Renal pelvis (tissue), 4 donors: ENCODE results near the gene DAPK1. TPM values are rescaled to one million over a fixed set of nuclear protein-coding genes. Genes with fewer than 3 reads are reported as not detected.

Experiments used
- DNase-seq: peaks from one replicate; pipeline ENCODE4 v3.0.0-alpha.2; 2013
- polyA plus RNA-seq, 3 donors: library from polyadenylated mRNA; unstranded; fragments of 120-200 nt; gene quantifications; one replicate each; pipeline ENCODE4 v1.2.1, GENCODE V29; 2013; ENCODE audit not compliant: insufficient read length in 3 of 3

The DAPK1 gene
- polyA plus RNA-seq, 3 donors, result 69.0 to 101 (median 95.7) TPM

DNA sequence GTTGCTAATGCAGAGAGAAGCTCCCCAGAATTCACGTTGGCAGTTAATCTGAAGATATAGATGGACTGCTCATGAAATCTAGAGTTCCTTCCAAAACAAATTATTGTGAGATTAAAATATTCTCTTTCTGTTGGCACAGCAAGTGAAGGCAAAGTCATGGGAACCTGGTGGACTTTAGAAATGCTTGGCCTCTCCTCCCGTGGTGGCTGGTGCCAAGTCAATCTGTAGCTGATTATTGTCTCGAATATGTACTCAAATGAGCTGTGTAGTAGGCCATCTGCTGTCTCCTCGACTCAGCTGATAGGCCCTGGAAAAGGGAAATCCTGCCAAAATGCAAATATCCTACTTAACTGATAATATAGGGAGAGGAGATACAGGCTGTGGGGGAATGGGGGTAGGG is 69.3 kb downstream of the DAPK1 start:
- DNase-seq, result no peak

DNA sequence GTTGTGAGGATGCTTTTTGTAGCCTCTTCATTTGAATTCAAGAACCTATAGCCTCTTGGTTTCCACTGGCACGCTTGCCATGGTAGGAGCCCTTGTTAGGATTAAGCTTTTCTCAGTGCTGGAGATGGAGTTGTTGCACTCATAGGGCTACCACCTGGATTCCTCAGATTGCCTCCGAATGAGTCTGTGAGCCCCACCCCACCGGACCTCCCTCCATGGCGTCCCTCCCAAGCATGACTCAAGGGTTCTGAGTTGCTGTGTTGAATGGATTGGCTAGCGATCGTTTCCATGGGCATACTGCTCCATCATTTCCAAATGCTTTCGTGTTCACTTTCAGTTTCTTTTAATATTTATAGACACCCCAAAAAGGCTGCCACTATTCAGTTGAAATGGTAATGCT is 69.9 kb downstream of the DAPK1 start:
- no peak for DNase-seq

DNA sequence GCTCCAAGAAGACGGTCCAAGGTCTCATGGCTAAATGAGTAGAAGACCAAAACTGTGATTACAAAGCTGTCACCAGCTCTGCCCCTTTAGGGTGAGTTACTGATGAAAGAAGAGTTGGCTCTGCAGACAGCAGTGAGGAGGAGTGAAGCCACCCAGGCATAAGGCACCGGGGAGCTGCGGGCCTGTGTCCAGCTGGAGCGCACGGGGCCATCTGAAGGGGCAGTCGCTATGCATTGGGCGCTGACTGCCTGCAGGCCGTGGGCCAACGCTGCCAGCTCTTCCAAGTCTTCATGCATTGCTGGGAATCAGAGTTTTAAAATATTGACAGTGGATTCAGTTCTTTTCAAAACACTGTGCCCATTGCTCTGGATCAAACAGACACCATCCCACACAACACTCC is 70.3 kb downstream of the DAPK1 start:
- no peak for DNase-seq

DNA sequence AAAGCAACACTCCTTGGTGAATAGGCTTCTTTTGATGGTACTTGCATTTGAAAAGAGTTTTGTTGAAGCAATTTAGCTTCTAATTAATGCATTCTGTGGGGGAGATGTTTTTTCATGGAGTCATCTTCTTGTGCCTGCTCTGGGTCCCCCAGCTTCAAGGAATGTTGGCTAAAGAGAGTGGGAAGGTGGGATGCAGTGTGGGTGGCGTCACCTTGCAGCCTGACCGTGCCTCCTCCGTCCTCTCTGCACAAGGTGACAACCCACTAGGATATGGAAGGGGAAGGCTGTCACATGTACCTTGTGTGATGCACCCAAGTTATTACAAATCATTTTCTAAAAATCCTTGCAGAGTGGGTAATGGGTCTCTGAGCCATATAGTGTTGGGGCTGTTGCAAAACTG is 70.7 kb downstream of the DAPK1 start:
- no peak for DNase-seq

DNA sequence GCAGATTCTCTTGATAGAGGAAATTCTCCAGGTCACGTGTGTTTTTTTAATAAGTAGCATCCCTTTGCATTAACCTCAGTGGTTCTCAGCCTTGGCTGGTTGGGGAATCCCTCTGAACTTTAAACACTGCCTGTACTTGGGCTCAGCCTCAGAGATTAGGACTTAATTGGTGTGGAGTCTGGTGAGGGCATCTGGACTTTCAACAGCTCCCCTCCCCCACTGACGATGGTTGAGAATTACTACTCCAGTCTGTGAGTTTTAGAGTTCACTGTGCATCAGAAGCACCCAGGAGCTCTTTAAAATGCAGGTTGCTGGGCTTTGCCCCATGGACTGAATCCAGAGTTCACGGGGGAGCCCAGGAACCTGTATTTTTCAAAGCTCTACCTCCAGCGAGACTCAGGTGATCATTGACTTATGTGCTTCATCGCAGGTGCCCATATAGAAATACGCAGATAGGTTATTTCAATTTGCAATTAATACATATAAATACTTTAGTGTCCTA is 71.4 kb downstream of the DAPK1 start:
- no peak for DNase-seq

DNA sequence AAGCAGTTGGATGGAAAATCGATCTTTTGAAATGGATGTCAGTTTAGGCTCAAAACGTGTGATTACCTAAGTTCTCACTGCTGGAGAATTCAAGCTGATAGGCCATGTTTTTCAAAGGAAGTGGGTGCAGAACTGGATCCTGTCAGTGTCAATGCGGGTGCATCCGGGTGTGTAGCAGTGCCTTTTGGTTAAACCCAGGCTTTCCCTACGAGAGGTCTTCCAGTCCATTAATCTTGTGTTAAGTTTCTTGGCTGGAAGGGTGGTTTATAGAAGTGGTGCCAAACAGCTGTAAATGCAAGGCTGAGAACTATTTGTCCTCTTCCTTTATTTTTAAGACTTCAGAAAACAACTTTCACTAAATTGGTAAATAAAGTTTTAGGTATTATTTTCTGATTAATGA is 71.9 kb downstream of the DAPK1 start:
- DNase-seq, result no peak

DNA sequence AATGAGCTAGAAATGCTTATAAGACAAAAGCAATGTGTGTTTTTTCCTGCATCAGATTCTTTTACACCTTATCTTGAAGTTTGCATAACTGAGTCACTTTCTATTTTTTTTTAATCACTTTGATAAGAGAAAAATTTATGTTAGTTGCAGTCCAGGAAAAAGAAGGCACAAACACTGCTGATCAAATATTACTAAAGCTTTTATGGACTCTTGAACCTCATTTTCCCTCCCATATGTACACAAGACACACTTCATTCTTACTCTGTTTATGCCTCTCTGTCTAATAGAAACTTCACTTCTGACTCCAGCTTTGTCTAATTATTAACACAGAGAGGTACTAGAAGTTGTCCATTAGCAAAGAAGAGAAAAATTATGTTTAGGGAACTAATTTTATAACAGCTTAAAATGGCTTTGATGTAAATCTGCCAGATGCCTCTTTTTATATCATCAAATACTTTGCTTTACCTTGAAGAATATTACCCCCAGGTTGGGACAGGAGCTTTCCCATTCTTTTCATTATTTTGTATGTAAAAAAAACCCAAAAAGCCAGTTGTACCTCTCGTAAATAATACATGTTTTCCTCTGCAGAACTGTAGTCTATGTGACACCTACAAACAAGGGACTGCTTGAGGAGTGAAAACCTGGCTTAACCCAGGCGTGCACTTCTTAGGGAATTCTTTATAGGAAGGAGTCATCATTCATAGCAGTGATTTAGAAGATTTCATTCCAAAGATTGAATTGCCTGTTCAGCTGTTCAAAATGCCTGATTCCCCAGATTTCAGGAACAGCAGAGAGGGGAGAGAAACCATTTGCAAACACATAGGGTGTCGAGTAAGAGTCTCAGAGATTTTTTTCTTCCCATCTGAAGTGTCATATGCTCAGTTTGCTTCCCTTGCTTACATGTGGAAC is 72.6 kb downstream of the DAPK1 start:
- DNase-seq, result no peak

DNA sequence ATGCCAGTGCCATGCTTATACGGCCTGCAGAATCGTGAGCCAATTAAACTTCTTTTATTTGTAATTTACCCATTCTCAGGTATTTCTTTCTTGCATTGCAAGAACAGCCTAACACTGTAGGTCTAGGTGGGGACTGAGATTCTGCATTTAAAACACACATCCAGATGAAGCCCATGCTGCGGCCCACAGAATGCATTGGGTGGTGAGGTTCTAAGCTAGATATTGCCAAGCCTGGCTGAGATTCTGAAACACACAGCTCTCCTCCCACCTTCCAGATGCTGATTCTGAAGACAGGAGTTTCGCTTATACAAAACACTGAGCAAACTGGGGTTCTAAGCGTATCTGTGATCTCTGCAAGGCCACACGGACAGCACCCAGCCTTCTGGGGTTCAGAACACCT is 75.1 kb downstream of the DAPK1 start:
- no peak for DNase-seq

DNA sequence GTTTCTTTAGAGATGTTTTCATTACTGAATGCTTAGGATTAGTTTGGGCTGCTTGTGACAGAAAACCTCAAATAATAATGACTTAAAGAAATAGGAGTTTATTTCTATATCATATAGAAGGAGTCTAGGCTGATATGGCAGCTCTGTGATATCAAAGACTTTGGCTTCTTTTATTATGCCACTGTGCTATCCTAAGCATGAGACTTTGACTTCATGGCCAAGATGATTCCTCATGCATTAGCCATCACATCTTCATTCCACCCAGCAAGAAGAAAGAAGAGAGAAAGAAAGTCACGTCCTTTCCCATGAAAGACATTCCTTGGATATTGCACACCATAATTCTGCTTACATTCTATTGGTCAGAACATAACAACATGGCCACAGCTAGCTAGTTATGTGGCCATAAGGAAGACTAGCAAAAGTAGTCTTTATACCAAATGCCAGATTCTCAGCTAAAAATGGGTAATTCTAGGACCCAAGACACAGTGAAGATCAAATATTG is 76.2 kb downstream of the DAPK1 start:
- no peak for DNase-seq

DNA sequence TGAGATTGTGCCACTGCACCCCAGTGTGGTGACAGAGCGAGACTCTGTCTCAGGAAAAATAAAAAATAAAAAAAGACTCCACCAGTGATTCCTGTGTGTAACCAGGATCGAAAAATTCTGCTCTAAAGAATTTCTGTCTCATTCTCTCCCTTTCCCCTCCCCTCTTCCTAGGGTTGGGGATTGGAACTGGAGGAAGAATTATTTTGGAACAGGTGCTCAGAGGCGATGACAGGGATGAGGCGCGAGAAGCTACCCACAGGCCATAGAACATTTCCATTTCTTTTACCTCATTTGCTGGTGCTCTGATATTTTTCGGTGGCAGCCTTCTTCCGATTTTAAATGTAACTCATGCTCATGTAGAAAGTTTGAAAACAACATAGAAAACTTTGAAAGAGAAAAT is 80.1 kb downstream of the DAPK1 start:
- DNase-seq, result no peak

DNA sequence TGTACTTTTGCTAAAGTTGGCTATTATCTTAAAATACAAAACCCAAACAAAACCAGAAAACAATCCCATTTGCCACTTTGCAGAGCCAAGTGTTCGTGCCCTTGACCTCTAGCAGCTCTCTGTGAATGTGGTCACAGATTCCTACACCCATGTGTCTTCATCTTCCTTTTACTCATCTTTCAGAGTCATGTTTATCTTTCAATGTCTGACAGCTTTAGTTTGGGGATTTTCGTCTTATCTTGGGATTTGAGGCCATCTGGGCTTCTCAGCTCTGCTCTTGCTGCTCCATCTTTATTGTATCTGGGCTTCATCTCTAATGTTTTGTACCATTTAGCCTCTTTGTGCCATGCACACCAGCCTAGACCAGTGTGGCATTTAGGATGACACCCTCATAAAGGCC is 81.0 kb downstream of the DAPK1 start:
- no peak for DNase-seq

DNA sequence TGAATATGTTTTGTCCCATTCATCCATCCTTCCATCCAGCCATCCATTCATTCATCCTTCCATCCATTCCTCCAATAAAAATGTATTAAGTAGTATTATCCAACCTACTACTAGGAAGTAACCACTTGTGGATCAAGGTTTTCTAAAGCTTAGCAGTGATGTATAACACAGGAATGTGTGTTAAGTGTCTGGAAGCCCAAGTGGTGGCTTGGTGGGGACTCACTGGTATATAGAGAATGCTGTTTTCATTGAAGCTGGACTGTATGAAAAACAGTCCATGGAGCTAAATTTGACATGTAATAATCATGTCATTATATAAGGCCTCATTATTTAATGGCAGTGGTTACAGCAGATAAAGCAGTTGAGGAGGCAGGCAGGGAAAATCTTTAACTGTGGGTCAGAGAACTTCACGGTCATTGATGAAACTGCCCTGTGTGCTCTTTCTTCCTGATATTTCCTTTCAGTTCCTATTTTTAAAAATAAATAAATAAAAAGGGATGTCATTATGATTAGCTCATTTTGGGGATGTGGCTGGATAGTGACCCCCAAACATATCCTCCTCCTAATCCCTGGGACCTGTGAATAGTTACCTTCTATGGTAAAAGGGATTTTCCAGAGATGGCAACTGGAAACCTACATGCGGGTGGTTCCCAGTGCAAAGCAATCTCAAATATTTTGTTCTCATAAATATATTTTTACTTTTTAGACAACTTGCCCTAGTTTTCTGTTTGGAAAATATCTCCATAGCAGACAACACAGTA is 82.3 kb downstream of the DAPK1 start:
- no peak for DNase-seq

DNA sequence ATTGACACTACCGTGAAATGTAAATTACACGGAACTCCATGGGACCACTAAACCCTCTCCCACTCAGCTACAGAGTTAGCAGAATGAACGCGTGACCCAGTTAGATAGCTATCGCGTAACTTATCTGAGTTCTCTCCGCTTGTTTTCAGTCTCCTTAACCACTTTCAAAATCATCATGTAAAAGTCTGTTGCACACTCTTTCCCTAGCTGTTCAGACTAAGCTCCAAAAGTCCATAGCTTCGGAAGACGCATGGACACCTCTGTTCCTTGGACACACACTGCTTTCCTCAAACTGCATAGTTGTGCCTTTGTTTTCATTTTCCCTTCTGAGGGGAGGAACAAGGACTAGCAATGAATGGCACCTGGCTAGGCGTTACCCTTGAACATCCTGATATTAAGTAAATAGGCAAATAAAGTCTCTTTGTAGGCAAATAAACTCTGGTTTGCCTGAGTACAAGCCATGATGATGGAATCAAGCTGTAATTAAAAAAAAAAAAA is 83.3 kb downstream of the DAPK1 start:
- no peak for DNase-seq

DNA sequence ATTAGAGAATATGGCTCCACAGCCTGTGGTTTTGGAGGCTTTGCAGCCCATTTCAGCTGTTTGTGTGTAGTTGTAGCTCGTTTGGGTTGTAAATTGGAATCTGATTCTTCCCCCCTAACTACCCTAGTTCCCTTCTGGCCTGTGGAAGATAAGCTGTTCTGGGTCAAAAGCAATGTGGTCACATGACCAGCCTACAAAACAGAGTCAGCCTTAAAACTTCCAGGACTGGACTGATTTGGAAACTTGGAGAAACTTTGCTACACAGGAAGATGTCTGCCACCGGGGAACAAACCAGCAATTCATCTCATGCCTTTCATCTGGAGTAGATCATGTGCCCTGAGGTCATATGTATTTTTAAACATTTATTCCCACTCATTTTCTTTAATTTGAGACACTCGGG is 83.8 kb downstream of the DAPK1 start:
- no peak for DNase-seq

DNA sequence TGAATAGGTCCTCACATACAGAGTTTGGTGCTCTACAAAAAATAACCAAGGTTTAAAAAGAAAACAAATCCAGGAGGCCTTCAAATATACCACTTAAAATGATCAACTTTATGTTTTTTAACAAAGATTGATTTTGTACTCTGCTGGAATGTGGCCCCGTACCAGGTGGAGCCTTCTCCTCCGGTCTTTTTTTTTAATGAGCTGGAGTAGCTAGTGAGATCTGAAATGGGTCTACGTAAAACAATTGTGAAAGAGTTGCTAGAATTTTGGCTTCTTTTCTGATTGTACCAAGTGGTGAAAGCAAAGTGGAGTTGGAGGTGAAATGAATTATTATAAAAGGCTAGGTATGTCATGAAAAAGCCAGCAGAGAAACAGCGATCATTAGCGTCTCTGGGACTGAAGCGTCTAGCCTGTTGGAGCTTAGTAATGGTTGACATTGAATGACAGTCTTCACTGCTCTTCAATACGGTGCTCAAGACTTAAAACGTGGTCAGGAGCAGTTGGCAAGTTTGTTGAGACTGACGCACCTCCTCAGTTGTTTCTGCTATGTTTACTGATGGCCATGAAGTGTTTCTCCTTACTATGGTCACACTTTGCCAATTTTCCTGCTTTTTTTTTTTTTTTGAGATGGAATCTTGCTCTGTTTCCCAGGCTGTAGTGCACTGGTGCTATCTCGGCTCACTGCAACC is 84.4 kb downstream of the DAPK1 start:
- DNase-seq, result no peak

DNA sequence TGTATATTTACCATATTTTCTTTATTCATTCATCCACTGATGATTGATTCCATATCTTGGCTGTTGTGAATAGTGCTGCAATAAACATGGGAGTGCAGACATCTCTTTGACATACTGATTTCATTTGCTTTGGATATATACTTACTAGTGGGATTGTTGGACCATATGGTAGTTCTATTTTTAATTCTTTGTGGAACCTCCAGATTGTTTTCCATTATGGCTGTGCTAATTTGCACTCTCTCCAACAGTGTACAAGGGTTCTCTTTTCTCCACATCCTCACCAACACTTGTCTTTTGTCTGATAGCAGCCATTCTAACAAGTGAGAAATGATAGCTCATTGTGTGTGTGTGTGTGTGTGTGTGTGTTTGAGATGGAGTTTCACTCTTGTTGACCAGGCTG is 86.7 kb downstream of the DAPK1 start:
- no peak for DNase-seq

DNA sequence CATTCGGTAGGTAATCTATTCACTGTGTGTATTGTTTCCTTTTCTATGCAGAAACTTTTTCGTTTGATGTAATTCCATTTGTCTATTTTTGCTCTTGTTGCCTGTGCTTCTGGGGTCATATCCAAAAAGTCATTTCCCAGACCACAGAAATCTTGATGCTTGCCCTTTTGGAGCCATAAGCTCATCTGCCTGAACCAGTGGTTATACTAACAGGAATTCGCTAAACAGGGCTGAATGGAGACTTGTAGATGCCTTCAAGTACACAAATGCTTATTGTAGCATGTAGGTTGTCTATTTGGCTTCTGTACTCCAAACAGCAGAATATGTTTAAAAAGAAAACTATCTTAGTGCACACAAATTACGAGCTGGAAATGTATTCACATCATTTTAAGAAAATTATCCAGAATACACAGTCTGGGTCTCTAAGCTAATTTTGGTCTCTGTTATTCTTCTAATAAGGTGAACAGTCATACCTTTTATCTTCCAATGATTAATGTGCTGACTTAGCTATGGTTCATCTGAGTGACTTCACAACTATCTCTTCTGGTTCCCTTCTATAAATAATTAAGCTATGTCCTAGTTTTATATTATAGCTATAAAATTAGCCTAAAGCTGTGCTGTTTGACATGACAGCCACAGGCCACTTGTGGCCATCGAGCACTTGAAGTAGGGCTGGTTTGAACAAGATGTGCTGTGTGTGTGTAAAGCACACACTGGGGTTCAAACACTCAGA is 87.6 kb downstream of the DAPK1 start:
- no peak for DNase-seq

DNA sequence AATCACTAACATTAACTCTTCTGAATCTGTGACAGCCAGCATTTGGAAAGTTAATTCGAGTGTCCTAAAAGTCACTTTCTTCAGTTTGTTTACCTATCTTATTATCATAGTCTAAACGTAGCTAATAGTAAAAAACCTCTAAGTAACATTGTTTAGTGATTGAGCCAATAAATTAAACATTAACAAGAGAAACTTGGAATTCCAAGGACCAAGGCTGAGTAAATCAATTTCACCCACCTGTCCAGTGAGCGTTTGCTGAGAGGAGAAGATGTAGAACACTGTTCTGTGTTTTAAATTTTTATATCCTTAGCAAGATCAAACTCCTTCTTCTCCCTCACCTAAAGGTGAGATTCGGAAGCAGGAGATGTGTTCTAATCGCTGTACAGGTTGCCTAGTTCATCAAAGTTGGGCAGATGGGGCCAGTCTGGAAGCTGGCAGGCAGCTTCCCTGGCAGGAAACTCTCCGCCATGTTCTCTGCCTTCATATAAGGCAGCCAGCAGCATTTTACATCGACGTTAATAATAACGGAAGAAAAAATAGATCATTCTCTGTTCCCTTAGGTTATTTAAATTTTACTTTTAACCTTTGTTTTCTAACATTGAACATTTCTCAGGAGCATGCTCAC is 89.2 kb downstream of the DAPK1 start:
- DNase-seq, result no peak

DNA sequence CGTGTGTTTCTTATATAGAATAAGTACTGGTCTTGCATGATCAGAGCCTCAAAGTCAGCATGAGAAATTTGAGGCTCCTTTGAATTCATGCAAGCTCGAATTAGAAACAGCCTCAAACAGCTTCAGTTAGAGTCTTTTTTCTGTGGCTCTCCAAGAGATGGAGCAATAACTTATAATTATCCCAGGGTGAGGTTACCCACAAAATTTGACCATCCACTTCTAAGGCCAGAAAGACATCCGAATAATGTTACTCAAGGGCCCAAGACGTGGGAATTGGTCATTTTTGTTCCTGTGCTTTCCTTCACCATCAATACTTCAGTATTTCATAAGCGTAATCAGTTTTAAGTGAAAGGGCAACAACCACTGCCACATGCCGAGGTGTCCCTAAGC is 89.7 kb downstream of the DAPK1 start:
- DNase-seq, result no peak

DNA sequence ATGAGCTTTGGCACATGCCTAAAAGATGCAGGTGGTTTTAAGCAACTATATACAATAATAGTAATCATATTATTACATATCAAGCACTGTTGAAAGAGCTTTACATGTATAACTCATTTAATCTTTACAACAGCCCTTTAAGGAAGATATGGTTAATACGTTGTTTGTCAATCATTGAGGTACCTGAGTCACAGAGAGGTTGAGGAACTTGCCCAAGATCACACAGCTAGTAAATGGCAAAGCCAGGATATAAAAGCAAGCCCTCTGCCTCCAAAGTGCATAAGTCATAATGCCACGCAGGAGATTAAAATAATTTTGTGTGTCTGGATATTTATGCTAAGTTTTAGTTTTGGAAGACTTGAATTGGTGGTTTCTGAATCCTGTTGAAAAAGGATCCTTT is 90.2 kb downstream of the DAPK1 start:
- no peak for DNase-seq

DNA sequence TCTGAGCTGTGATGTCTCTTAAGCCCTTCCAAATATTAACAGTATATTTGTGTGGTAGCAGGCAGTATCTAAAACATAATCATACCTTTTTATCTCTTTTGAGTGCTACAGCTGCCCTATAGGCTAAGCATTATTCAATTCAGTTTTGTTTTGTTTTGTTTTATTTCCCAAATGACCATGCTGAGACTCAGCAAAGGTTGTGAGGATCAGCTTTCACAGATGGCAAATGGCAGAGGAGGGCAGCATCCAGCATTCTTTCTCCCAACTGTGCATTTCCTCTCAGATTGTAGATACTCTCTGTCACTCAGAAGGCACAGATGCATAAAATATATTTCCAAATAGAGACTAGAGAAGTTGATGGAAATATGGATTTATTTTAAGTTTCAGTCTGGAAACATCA is 90.7 kb downstream of the DAPK1 start:
- DNase-seq, result no peak
